Astrocyte (in vitro differentiated cells and primary cell): ENCODE results near the gene NLGN4Y. TPM values are rescaled to one million over a fixed set of nuclear protein-coding genes. Genes with fewer than 3 reads are reported as not detected.

Experiments used
- DNase-seq: peaks from one replicate; pipeline ENCODE4 v3.0.0-alpha.2; 2010; ENCODE audit warnings: low read depth
- FAIRE-seq: peaks from 2 replicates; lab custom pipeline; 2011; peaks lifted over from hg19 to GRCh38; lab: Jason Lieb, UNC
- H2AFZ ChIP-seq: 2 replicates; pipeline ENCODE4 v1.6.0; 2012; ENCODE audit warnings: low read depth, low read length, inconsistent platforms
- H3K27ac ChIP-seq: 2 replicates; pipeline ENCODE4 v1.5.1; 2011; ENCODE audit warnings: low read depth, low read length, inconsistent platforms
- H3K27me3 ChIP-seq: 2 replicates; pipeline ENCODE4 v1.6.0; 2011; ENCODE audit warnings: low read length, inconsistent platforms; ENCODE audit not compliant: insufficient read depth
- H3K36me3 ChIP-seq: 2 replicates; pipeline ENCODE4 v1.5.1; 2011; ENCODE audit warnings: low read length, inconsistent platforms; ENCODE audit not compliant: insufficient read depth
- H3K4me1 ChIP-seq: 2 replicates; pipeline ENCODE4 v1.5.1; 2011; ENCODE audit warnings: low read length, inconsistent platforms; ENCODE audit not compliant: insufficient read depth
- H3K4me2 ChIP-seq: 2 replicates; pipeline ENCODE4 v1.6.0; 2012; ENCODE audit warnings: low read length, inconsistent platforms
- H3K4me3 ChIP-seq: 2 replicates; pipeline ENCODE4 v1.5.1; 2011; ENCODE audit warnings: low read depth, mild to moderate bottlenecking, low read length, inconsistent platforms; ENCODE audit not compliant: insufficient read depth
- H3K79me2 ChIP-seq: 2 replicates; pipeline ENCODE4 v1.6.0; 2012; ENCODE audit warnings: mild to moderate bottlenecking, low read length, inconsistent platforms; ENCODE audit not compliant: insufficient read depth
- H3K9ac ChIP-seq: 2 replicates; pipeline ENCODE4 v1.6.0; 2012; ENCODE audit warnings: mild to moderate bottlenecking, low read length, inconsistent platforms
- H3K9me3 ChIP-seq: 2 replicates; pipeline ENCODE4 v1.5.1; 2012; ENCODE audit warnings: low read depth, mild to moderate bottlenecking, low read length, inconsistent platforms; ENCODE audit not compliant: insufficient read depth
- H4K20me1 ChIP-seq: 2 replicates; pipeline ENCODE4 v1.6.0; 2012; ENCODE audit warnings: low read length, inconsistent platforms; ENCODE audit not compliant: insufficient read depth
- H3K27ac Mint-ChIP-seq: one replicate; pipeline ENCODE4 v1.8.0; 2021; ENCODE audit warnings: mild to moderate bottlenecking, mixed read lengths; ENCODE audit not compliant: unreplicated experiment
- H3K27me3 Mint-ChIP-seq: one replicate; pipeline ENCODE4 v1.8.0; 2021; ENCODE audit warnings: low read depth, mixed read lengths; ENCODE audit not compliant: unreplicated experiment
- H3K36me3 Mint-ChIP-seq: one replicate; pipeline ENCODE4 v1.8.0; 2021; ENCODE audit warnings: low read depth, mixed read lengths; ENCODE audit not compliant: unreplicated experiment
- H3K4me1 Mint-ChIP-seq: one replicate; pipeline ENCODE4 v1.8.0; 2021; ENCODE audit warnings: low read depth, mixed read lengths; ENCODE audit not compliant: unreplicated experiment
- H3K4me3 Mint-ChIP-seq: one replicate; pipeline ENCODE4 v1.8.0; 2021; ENCODE audit warnings: mild to moderate bottlenecking, moderate library complexity, mixed read lengths; ENCODE audit not compliant: unreplicated experiment
- H3K9me3 Mint-ChIP-seq: one replicate; pipeline ENCODE4 v1.8.0; 2021; ENCODE audit warnings: mild to moderate bottlenecking, mixed read lengths; ENCODE audit not compliant: unreplicated experiment
- CTCF ChIP-seq: IDR thresholded peaks from 2 replicates; pipeline ENCODE4 v1.5.1; 2011; ENCODE audit warnings: low read depth, mild to moderate bottlenecking, inconsistent platforms, low read length, moderate library complexity; ENCODE audit not compliant: insufficient read depth
- EZH2 ChIP-seq: IDR thresholded peaks from 2 replicates; pipeline ENCODE4 v1.6.1; 2012; ENCODE audit warnings: mild to moderate bottlenecking, low read length, inconsistent platforms; ENCODE audit not compliant: insufficient read depth
- total RNA-seq: library from RNA; stranded (reverse); gene quantifications from 2 replicates; pipeline ENCODE4 v1.2.1, GENCODE V29; 2021

NLGN4Y gene
- total RNA-seq, 1 donor from 2014 or later = 19.7 TPM

GRCh38 chrY:14748329-14748728 is 224.0 kb downstream of the NLGN4Y start:
- Histone ChIP-seq H3K4me2 (no peak overlapping the region), H3K36me3 (no peaks in the 10 kb centered on the region), H3K9ac (no peak overlapping the region), H3K4me3 (no peak overlapping the region), H3K79me2 (no peaks in the 10 kb centered on the region), H3K27me3 (no peaks in the 10 kb centered on the region), H4K20me1 (no peaks in the 10 kb centered on the region), H2AFZ (no peak overlapping the region), H3K9me3 (no peaks in the 10 kb centered on the region), H3K4me1 (no peaks in the 10 kb centered on the region), H3K27ac (no peak overlapping the region)
- peaks cover 7% of the 10 kb centered on the region for H3K4me1 Mint-ChIP-seq
- TF ChIP-seq CTCF (no peak), EZH2 (no peak)
- FAIRE-seq = no peak
- H3K9me3 Mint-ChIP-seq = no peaks in the 10 kb centered on the region
- H3K27ac Mint-ChIP-seq = no peak overlapping the region
- H3K27me3 Mint-ChIP-seq = no peaks in the 10 kb centered on the region
- H3K36me3 Mint-ChIP-seq = no peaks in the 10 kb centered on the region
- no peak for DNase-seq
- H3K4me3 Mint-ChIP-seq = no peak overlapping the region

- TF ChIP-seq CTCF (no peak), EZH2 (no peak)
Measured at GRCh38 chrY:14755571-14755970, 231.2 kb downstream of the NLGN4Y start.

GRCh38 chrY:14762903-14763302 is 238.6 kb downstream of the NLGN4Y start:
- H3K36me3 ChIP-seq = no peaks in the 10 kb centered on the region
- no peaks in the 10 kb centered on the region for H3K36me3 Mint-ChIP-seq
- H4K20me1 ChIP-seq = no peaks in the 10 kb centered on the region
- H3K4me2 ChIP-seq = no peak overlapping the region
- no peak overlapping the region for H3K27ac Mint-ChIP-seq
- no peaks in the 10 kb centered on the region for H3K27me3 ChIP-seq
- DNase-seq (no peak), FAIRE-seq (no peak)
- no peak overlapping the region for H2AFZ ChIP-seq
- no peak for TF ChIP-seq CTCF
- TF ChIP-seq EZH2 = no peak
- no peaks in the 10 kb centered on the region for H3K9me3 Mint-ChIP-seq
- H3K4me3 ChIP-seq = no peak overlapping the region
- H3K9me3 ChIP-seq = no peaks in the 10 kb centered on the region
- H3K4me1 ChIP-seq = no peaks in the 10 kb centered on the region
- H3K27me3 Mint-ChIP-seq = no peaks in the 10 kb centered on the region
- no peak overlapping the region for H3K27ac ChIP-seq
- no peak overlapping the region for H3K4me3 Mint-ChIP-seq
- H3K79me2 ChIP-seq = no peaks in the 10 kb centered on the region
- H3K9ac ChIP-seq = no peak overlapping the region
- peaks cover 2% of the 10 kb centered on the region for H3K4me1 Mint-ChIP-seq

More at GRCh38 chrY:14755571-14755970, 231.2 kb downstream of the NLGN4Y start:
- Histone ChIP-seq H3K4me1 (no peaks in the 10 kb centered on the region), H3K9me3 (no peaks in the 10 kb centered on the region), H4K20me1 (no peaks in the 10 kb centered on the region), H3K79me2 (no peaks in the 10 kb centered on the region), H3K36me3 (no peaks in the 10 kb centered on the region), H3K9ac (no peak overlapping the region), H3K27ac (no peak overlapping the region), H2AFZ (no peak overlapping the region), H3K27me3 (no peaks in the 10 kb centered on the region), H3K4me3 (no peak overlapping the region), H3K4me2 (no peak overlapping the region)
- Mint-ChIP-seq H3K27me3 (no peaks in the 10 kb centered on the region), H3K27ac (no peak overlapping the region), H3K4me1 (no peaks in the 10 kb centered on the region), H3K9me3 (no peaks in the 10 kb centered on the region), H3K4me3 (no peak overlapping the region), H3K36me3 (no peaks in the 10 kb centered on the region)
- no peak for FAIRE-seq
- DNase-seq = no peak
